Activated naive CD8-positive, alpha-beta T cell treated with anti-CD3 and anti-CD28 coated beads for 36 hours (primary cell): ENCODE measurements around the gene GAPVD1. TPM values are rescaled to one million over a fixed set of nuclear protein-coding genes. Genes with fewer than 3 reads are reported as not detected.
"Not testable (repeated sequence)": the region's sequence is repeated elsewhere in the genome, so short reads cannot be mapped to it uniquely, and the experiment has no call there.

Experiments used
- DNase-seq: peaks from one replicate; pipeline ENCODE4 v3.0.0; 2021
- H3K27ac Mint-ChIP-seq: one replicate; pipeline ENCODE4 v1.8.0; 2022; ENCODE audit warnings: mild to moderate bottlenecking, moderate library complexity, mixed read lengths
- H3K27me3 Mint-ChIP-seq: one replicate; pipeline ENCODE4 v1.8.0; 2022; ENCODE audit warnings: mild to moderate bottlenecking, mixed read lengths
- H3K36me3 Mint-ChIP-seq: one replicate; pipeline ENCODE4 v1.8.0; 2021; ENCODE audit warnings: mild to moderate bottlenecking, mixed read lengths
- H3K4me1 Mint-ChIP-seq: one replicate; pipeline ENCODE4 v1.8.0; 2021; ENCODE audit warnings: mixed read lengths
- H3K4me3 Mint-ChIP-seq: one replicate; pipeline ENCODE4 v1.8.0; 2022; ENCODE audit warnings: mild to moderate bottlenecking, moderate library complexity, mixed read lengths
- H3K9me3 Mint-ChIP-seq: one replicate; pipeline ENCODE4 v1.8.0; 2022; ENCODE audit warnings: mixed read lengths
- total RNA-seq, 2 experiments: library from RNA; stranded (reverse); gene quantifications; one replicate each; pipeline ENCODE4 v1.2.3, GENCODE V29; 2021

The GAPVD1 gene
- total RNA-seq, 2 experiments from 2014 or later: 44.0 to 47.1 TPM

DNA sequence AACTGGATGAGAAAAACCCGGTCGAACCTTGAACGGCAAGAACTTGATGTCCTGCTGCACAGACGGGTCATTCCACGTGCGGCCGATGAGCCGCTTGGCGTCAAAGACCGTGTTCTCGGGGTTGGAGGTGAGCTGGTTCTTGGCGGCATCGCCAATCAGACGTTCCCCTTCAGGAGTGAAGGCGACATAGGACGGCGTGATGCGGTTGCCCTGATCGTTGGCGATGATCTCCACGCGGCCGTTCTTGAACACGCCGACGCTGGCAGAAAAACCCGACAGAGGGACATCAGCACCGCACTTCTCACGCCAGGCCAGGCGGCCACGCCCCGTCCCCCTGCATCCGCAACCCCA is 21.0 kb upstream of the GAPVD1 start:
- Mint-ChIP-seq H3K36me3 (peaks cover 59% of the 10 kb centered on the region), H3K4me3 (peak overlapping the region; percentile 100), H3K9me3 (no peaks in the 10 kb centered on the region), H3K4me1 (peaks cover 60% of the 10 kb centered on the region), H3K27ac (peak overlapping the region; percentile 99), H3K27me3 (peaks cover 10% of the 10 kb centered on the region)
- no peak for DNase-seq

GRCh38 chr9:125241000-125241862 is 20.4 kb upstream of the GAPVD1 start, which contains the start of gene HSPA5:
TSS of gene HSPA5 (minus strand) at chr9:125241343. CDS start at chr9:125241126, 217 bp downstream.
- peak within 1 kb of the TSS; percentile 99 for H3K27ac Mint-ChIP-seq
- peaks cover 53% of the 10 kb centered on the region for H3K36me3 Mint-ChIP-seq
- peak; percentile 99 for DNase-seq
- peaks cover 10% of the 10 kb centered on the region for H3K27me3 Mint-ChIP-seq
- no peaks in the 10 kb centered on the region for H3K9me3 Mint-ChIP-seq
- peak within 1 kb of the TSS; percentile 100 for H3K4me3 Mint-ChIP-seq
- H3K4me1 Mint-ChIP-seq: peaks cover 56% of the 10 kb centered on the region

GRCh38 chr9:125241863-125242739 is 19.5 kb upstream of the GAPVD1 start:
- H3K36me3 Mint-ChIP-seq: peaks cover 44% of the 10 kb centered on the region
- peaks cover 10% of the 10 kb centered on the region for H3K27me3 Mint-ChIP-seq
- H3K27ac Mint-ChIP-seq: peak overlapping the region; percentile 99
- H3K9me3 Mint-ChIP-seq: no peaks in the 10 kb centered on the region
- H3K4me1 Mint-ChIP-seq: peaks cover 47% of the 10 kb centered on the region
- DNase-seq: no peak
- H3K4me3 Mint-ChIP-seq: peak overlapping the region; percentile 100

GRCh38 chr9:125243792-125244260 is 17.8 kb upstream of the GAPVD1 start:
- peak overlapping the region; percentile 99 for H3K27ac Mint-ChIP-seq
- peaks cover 10% of the 10 kb centered on the region for H3K27me3 Mint-ChIP-seq
- no peak overlapping the region for H3K4me3 Mint-ChIP-seq
- H3K9me3 Mint-ChIP-seq: no peaks in the 10 kb centered on the region
- H3K4me1 Mint-ChIP-seq: peaks cover 31% of the 10 kb centered on the region
- DNase-seq: no peak
- H3K36me3 Mint-ChIP-seq: peaks cover 27% of the 10 kb centered on the region

DNA sequence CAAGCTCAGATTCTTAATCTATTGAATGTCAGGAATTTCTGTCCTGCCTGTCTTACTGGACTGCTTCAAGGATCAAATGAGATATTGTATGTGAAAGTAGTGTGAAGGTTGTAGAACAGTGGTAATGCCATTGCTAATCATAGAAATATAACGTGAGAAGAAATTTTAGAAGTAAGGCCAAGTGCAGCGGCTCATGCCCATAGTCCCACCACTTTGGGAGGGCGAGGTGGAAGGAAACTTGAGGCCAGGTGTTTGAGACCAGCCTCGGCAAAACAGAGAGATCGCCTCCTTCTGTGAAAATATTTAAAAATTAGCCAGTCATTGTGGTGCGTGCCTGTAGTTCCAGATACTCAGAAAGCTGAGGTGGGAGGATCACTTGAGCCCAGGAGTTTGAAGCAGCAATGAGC is 15.4 kb upstream of the GAPVD1 start:
- peaks cover 11% of the 10 kb centered on the region for H3K4me1 Mint-ChIP-seq
- DNase-seq: no peak
- H3K36me3 Mint-ChIP-seq: peaks cover 3% of the 10 kb centered on the region
- H3K27ac Mint-ChIP-seq: no peak overlapping the region
- H3K9me3 Mint-ChIP-seq: no peaks in the 10 kb centered on the region
- peaks cover 2% of the 10 kb centered on the region for H3K27me3 Mint-ChIP-seq
- no peak overlapping the region for H3K4me3 Mint-ChIP-seq

GRCh38 chr9:125254231-125254630 is 7.4 kb upstream of the GAPVD1 start:
- Mint-ChIP-seq H3K36me3 (no peaks in the 10 kb centered on the region), H3K27ac (no peak overlapping the region), H3K27me3 (no peaks in the 10 kb centered on the region), H3K4me3 (no peak overlapping the region), H3K4me1 (no peaks in the 10 kb centered on the region), H3K9me3 (no peaks in the 10 kb centered on the region)
- no peak for DNase-seq

GRCh38 chr9:125255781-125256391 is 5.7 kb upstream of the GAPVD1 start:
- H3K4me1 Mint-ChIP-seq: peaks cover 5% of the 10 kb centered on the region
- DNase-seq: no peak
- no peaks in the 10 kb centered on the region for H3K27me3 Mint-ChIP-seq

DNA sequence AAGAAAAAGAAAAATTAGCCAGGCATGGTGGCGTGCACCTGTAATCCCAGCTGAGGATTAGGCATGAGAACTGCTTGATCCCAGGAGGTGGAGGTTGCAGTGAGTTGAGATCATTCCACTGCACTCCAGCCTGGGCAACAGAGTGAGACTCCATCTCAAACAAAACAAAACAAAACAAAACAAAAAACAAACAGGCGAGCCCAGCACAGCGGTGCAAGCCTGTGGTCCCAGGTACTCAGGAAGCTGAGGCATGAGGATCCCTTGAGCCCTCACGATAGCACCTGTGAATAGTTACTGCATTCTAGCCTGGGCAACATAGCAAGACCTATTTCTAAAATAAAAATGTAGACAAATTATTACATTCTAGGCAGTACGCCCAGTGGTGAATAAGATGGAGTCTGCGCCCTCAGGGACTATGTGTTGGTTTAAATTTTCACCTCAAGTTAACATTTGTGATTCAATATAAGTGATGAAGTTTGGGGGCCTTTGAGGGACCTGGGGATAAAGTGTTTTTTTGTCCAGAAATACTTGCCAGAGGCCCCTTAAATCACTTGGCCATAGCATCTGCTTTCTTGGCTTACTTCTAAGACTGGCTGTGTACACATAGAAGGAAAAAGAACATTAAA is 3.4 kb upstream of the GAPVD1 start:
- H3K4me1 Mint-ChIP-seq: peaks cover 17% of the 10 kb centered on the region
- peaks cover 8% of the 10 kb centered on the region for H3K36me3 Mint-ChIP-seq
- H3K4me3 Mint-ChIP-seq: no peak overlapping the region
- no peaks in the 10 kb centered on the region for H3K27me3 Mint-ChIP-seq
- no peak for DNase-seq
- H3K27ac Mint-ChIP-seq: no peak overlapping the region
- H3K9me3 Mint-ChIP-seq: peaks cover 2% of the 10 kb centered on the region

More at GRCh38 chr9:125255781-125256391, 5.7 kb upstream of the GAPVD1 start:
- Mint-ChIP-seq H3K4me3 (no peak overlapping the region), H3K36me3 (peaks cover 2% of the 10 kb centered on the region), H3K9me3 (peaks cover 1% of the 10 kb centered on the region), H3K27ac (no peak overlapping the region)

DNA sequence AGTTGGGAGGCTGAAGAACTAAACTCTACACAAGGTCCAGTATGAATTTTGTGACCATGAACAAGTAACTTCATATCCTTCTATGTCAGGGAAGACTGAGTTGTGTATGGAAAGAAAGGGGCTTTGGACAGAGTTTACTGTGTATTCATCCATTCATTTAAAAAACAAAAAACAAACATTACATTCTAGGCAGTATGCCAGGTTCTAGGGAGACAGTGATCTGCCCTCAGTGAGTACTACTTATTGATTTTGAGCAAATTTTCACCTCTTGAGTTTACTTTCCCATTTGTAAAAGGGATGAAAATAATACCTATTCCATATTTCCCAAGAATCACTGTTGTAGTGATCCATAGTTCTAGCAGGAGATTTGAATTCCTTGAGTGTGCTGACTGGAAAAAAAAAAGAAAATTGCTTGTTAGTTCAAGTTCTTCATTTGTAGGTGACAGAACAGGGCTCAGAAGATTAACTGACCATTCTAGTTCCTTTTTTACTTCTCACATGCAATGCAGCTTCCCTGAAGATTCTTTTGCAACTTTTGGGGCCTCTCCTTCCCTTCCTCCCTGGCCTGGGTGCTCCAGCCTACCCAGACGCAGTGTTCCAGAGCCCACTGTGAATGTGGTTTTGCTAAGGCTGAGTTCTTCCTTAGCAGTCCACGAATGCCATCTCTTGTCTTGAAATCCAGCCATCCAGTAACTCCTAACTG is 2.6 kb upstream of the GAPVD1 start:
- Mint-ChIP-seq H3K27ac (no peak overlapping the region), H3K36me3 (peaks cover 13% of the 10 kb centered on the region), H3K9me3 (peaks cover 2% of the 10 kb centered on the region), H3K4me1 (peaks cover 23% of the 10 kb centered on the region), H3K4me3 (no peak overlapping the region), H3K27me3 (no peaks in the 10 kb centered on the region)
- no peak for DNase-seq

DNA sequence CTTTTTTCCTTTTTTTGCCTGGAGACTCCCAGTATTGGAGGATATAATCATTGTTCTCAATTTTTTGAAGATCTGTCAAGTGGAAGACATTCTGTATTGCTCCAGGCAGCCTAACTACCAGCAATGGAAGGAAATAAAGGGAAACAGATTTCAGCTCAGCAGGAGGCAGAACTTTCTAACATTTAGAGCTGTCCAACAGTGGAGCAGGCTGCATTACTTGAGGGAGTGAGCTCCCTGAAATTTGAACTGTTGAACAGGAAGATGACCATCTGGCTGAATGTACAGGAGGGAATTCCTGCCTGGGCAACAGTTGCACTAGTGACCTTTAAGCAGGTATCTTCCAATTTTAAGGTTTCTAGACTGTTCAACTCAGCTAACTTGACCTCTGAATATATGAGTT is 1.1 kb upstream of the GAPVD1 start:
- H3K27ac Mint-ChIP-seq: peak overlapping the region; percentile 94
- H3K4me3 Mint-ChIP-seq: peak overlapping the region; percentile 99
- H3K9me3 Mint-ChIP-seq: peaks cover 2% of the 10 kb centered on the region
- peaks cover 25% of the 10 kb centered on the region for H3K36me3 Mint-ChIP-seq
- H3K4me1 Mint-ChIP-seq: peaks cover 38% of the 10 kb centered on the region
- H3K27me3 Mint-ChIP-seq: no peaks in the 10 kb centered on the region
- DNase-seq: no peak

- no peaks in the 10 kb centered on the region for H3K27me3 Mint-ChIP-seq
- H3K4me3 Mint-ChIP-seq: peak overlapping the region; percentile 99
- H3K4me1 Mint-ChIP-seq: peaks cover 38% of the 10 kb centered on the region
- peak overlapping the region; percentile 94 for H3K27ac Mint-ChIP-seq
- H3K36me3 Mint-ChIP-seq: peaks cover 32% of the 10 kb centered on the region
- DNase-seq: no peak
- peaks cover 2% of the 10 kb centered on the region for H3K9me3 Mint-ChIP-seq
These were observed 817 bp downstream of the GAPVD1 start for GRCh38 chr9:125262294-125262991.

DNA sequence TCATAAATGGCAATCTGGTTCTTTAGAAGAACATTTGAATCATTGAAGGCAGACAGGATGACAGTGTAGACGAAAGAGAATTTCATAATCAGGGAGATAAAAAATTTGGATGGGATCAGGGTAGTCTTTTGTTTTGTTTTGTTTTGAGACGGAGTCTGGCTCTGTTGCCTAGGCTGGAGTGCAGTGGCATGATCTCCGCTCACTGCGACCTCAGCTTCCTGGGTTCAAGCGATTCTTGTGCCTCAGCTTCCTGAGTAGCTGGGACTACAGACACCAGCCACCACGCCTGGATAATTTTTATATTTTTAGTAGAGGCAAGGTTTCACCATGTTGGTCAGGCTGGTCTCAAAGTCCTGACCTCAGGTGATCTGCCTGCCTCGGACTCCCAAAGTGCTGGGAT is 2.4 kb downstream of the GAPVD1 start:
- peak overlapping the region; percentile 67 for H3K4me3 Mint-ChIP-seq
- H3K27me3 Mint-ChIP-seq, H3K9me3 Mint-ChIP-seq, DNase-seq: not testable (repeated sequence)
- peaks cover 39% of the 10 kb centered on the region for H3K36me3 Mint-ChIP-seq
- H3K4me1 Mint-ChIP-seq: peaks cover 43% of the 10 kb centered on the region
- H3K27ac Mint-ChIP-seq: peak overlapping the region; percentile 82

DNA sequence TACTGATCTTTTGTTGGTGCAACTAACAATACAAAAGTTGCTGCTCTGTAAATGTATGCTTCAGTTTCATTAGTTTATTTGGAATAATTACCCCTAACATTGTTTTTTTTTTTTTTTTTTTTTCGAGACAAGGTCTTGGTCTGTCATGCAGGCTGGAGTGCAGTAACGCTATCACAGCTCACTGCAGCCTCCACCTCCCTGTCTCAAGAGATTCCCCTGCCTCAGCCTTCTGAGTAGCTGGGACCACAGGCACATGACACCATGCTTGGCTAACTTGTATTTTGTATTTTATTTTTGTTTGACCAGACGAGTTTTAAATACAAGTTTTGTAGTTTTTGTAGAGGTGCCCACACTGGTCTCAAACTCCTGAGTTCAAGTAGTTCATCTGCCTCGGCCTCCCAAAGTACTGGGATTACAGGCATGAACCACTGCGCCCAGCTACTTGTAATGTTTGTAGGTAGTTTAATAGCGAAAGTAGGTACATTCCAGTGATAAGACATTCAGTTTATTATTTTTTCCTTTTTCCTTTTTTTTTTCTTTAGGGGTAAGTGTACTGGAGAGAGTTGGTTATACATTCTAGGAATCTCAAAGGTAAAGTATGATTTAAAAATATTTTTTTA is 6.9 kb downstream of the GAPVD1 start:
- H3K9me3 Mint-ChIP-seq: no peaks in the 10 kb centered on the region
- peaks cover 42% of the 10 kb centered on the region for H3K4me1 Mint-ChIP-seq
- peaks cover 41% of the 10 kb centered on the region for H3K36me3 Mint-ChIP-seq
- no peak overlapping the region for H3K4me3 Mint-ChIP-seq
- H3K27ac Mint-ChIP-seq: no peak overlapping the region
- no peaks in the 10 kb centered on the region for H3K27me3 Mint-ChIP-seq
- DNase-seq: no peak
